T-helper 1 cell treated with Interleukin-12 subunit alpha and Interleukin-12 subunit beta and Interleukin-4 antibody, amounts not matched to agents 30 ng/mL and 1 ng/mL, for 36 hours (primary cell): ENCODE measurements around the gene LRRC15. TPM values are rescaled to one million over a fixed set of nuclear protein-coding genes. Genes with fewer than 3 reads are reported as not detected.

Experiments
- intact Hi-C: fragments of 100-400 bp; cut with micrococcal nuclease; formaldehyde crosslinking; loops from one replicate; pipeline ENCODE4 v1.15.1; 2024
- total RNA-seq: library from RNA; stranded (reverse); gene quantifications from 2 replicates; pipeline ENCODE4 v1.2.3, GENCODE V29; 2022

LRRC15 gene
- total RNA-seq: not detected in 2 replicates

DNA sequence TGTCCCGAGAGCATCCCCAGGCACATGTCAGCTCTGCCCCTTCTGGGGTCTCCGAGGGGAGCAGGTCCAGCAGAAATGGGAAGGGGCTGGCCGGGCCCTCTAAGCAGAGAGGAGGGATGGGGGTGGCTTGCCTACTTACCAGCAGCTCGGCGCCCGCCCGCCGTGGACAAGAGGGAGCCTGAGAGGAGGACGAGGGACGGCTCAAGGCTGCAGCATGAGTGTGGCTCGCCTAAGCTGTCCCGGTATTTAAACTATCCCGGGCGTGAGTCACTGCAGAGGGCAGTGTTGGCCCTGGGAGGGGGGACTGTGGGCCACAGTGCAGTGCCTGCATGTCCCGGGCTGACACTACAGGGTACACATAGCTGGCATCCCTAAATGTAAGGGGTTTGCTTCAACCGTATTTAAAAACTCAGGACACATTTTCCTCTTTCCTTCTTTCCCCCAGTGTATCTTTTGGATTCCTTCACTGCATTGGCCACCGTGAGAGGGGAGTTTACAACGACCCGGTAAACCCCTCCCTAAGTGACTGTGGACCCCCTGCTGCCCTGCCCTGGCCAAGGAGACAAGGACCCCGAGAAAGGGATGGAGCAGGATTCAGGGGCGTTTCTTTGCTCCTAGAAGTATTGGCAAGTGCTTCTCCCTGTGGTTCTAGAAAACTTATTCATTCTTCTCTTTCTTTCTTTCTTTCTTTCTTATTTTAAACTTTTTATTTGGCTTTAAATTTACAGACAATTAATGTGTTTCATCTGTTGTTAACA lies at the start of gene LRRC15:
TSS of gene LRRC15 (minus strand) at position 222 of the 758 bp plus-strand sequence. CDS start 8,700 bp downstream, outside the sequence.
- intact Hi-C loops: no loop called here

GRCh38 chr3:194418671-194419070 lies 49.1 kb upstream of the LRRC15 start:
- intact Hi-C loops: no loop called here

DNA sequence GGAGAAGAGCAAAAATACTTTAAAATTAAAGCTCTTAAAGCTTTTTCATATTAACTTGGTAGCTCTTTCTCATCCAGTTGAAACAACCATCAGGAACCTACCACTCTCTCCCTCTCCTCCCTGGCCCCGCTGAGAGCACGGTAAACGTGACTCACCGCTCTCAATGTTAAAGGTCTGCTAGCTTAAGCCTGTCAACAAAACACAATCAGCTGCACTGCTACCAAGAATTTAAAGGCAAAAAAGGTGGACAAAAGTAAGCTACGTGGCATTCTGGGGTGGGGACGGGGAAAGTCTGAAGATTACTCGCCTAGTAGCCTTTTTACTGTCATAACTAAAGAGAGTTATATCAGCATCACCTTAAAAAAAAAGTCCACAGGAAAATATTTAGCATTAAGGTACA lies 37.9 kb upstream of the LRRC15 start:
- intact Hi-C loops: no loop called here

DNA sequence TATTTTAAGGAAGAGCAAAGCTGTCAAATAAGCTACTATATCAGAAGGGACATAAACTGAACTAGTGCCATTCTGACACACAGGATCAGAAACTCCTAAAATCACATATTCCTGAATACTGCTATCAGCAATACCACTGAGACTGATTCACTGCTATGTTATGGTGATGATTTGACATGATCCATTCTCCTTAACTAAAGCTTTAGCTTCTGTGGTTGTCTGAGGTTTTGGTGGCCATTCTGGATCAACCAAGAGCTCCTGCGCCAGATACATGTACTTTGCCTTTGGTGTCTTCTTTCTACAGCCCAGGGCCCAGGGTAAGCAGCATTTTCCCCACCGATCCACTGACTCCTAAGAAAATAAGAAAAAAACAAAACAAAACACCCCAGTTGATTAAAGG lies 36.2 kb upstream of the LRRC15 start:
- intact Hi-C loops: loop anchor here (2.0 kb wide), 1 partner anchor 81 kb away; the partner anchor contains the start of gene ATP13A3

GRCh38 chr3:194404365-194405140 lies 35.0 kb upstream of the LRRC15 start:
- intact Hi-C loops: loop anchor here (1.0 to 5.0 kb wide), 7 partner anchors 8 to 1937 kb away; partner anchors contain the start of gene ATP13A3

DNA sequence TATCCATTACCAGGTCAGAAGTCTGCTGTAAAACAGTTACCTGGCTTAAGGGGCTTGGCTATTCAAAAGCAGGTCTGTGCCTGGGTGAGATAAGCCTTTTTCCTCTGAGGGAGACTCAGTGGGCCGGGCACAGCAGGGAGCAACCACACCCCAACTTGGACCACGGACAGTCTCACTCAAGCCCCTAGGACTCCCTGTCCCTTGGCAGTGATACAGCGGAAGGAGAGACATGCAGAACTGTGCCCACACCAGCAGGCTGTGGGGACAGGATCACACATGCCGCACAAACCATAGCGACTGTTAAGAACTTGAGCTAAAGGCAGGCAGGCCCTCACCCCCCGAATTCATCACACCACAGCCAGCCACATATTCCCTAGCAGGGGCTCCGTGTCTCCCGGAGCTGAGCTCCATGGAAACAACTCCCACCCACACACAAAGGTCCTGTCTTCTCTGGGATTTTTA lies 32.4 kb upstream of the LRRC15 start:
- intact Hi-C loops: loop anchor here (5.0 kb wide), 1 partner anchor 735 kb away; no protein-coding TSS in a partner anchor

- intact Hi-C loops: loop anchor here (5.0 kb wide), 1 partner anchor 734 kb away; no protein-coding TSS in a partner anchor
These were observed 31.8 kb upstream of the LRRC15 start for GRCh38 chr3:194401346-194401745.

DNA sequence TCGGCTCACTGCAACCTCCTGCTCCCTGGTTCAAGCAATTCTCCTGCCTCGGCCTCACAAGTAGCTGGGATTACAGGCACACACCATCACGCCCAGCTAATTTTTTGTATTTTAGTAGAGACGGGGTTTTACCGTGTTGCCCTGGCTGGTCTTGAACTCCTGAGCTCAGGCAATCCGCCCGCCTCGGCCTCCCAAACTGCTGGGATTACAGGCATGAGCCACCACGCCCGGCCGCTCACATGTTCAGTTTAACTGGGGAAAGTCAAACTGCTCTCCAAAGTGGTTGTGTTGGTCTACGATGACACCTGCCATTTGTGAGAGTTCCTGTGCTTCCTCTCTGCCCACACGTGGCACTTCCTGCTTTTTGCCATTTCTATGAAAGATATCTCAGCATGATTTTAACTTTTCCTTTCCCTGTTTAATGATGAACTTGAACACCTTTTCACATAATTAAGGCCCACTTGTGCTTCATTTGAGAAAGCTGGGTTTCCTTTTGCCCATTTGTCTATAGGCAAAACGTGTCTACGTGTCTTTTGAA lies 30.4 kb upstream of the LRRC15 start:
- intact Hi-C loops: loop anchor here (2.0 to 5.0 kb wide), 4 partner anchors 252 to 807 kb away; partner anchors contain the start of gene OPA1

DNA sequence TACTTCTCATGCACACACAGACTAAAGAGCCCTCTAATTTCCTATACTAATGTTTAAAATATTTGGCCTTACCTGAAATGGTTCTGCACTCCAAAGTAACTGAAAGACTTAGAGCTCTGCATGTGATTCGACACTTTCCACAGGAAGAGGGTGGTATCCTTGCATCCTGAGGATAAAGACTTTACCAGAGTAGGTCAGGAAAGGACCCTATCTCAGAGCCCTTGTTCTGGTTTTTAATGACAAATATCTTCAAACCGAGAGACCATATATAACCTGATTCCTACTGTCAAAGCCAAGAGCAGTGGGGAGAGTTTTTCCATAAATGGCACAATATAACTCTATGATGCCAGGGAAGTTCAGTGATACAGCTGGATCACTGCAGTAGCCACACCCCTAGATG lies 29.6 kb upstream of the LRRC15 start, which contains the start of gene GP5:
TSS of gene GP5 (minus strand) at position 101 of the 400 bp plus-strand sequence. CDS start 984 bp downstream, outside the sequence.
- intact Hi-C loops: loop anchor here (2.0 to 5.0 kb wide), 3 partner anchors 253 to 806 kb away; partner anchors contain the start of gene OPA1

DNA sequence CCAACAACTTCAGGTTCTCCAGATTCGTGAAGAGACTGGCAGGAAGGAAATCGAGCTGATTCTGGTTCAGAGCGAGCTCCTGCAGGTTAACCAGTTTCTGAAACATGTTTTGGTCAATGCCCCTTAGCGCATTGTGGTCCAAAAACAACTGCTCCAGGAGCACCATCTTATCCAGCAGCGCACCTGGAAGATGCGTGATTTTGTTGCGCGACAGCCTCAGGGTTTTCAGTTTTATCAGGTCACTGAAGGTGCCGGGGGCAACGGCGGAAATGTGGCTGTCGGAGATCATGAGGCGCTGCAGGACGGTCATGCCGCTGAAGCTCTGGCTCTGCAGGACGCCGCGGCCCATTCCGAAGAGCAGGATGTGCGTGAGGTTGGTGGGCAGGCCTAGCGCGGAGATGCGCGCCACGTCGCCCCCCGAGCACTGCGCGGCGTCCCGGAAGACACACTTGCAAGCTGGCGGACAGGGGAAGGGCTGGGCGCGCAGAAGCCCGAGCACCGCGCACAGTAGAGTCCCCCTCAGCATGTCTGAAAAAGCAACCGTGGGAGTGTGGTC lies 28.3 kb upstream of the LRRC15 start:
- intact Hi-C loops: loop anchor here (1.0 to 5.0 kb wide), 7 partner anchors 65 to 805 kb away; partner anchors contain the start of genes ATP13A3 and OPA1

GRCh38 chr3:194396859-194397756 lies 27.6 kb upstream of the LRRC15 start:
- intact Hi-C loops: loop anchor here (1.0 to 5.0 kb wide), 8 partner anchors 7 to 615 kb away; partner anchors contain the start of gene ATP13A3

DNA sequence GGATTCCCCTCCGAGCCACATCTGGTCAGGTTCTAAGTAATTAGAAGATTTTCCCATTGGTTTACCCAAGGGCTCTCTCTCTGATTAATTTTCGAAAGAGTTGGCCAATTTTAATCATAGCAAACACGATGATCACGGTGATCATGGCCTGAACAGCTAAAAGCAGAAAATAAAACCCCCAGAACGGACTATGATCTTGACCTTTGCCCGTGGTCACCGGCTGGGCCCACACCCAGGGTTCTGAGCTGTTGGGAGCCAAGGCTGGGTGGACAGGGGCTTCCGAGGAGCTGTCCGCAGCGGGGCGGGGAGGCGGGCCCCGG lies 27.0 kb upstream of the LRRC15 start:
- intact Hi-C loops: loop anchor here (1.0 to 5.0 kb wide), 7 partner anchors 8 to 614 kb away; partner anchors contain the start of gene ATP13A3

DNA sequence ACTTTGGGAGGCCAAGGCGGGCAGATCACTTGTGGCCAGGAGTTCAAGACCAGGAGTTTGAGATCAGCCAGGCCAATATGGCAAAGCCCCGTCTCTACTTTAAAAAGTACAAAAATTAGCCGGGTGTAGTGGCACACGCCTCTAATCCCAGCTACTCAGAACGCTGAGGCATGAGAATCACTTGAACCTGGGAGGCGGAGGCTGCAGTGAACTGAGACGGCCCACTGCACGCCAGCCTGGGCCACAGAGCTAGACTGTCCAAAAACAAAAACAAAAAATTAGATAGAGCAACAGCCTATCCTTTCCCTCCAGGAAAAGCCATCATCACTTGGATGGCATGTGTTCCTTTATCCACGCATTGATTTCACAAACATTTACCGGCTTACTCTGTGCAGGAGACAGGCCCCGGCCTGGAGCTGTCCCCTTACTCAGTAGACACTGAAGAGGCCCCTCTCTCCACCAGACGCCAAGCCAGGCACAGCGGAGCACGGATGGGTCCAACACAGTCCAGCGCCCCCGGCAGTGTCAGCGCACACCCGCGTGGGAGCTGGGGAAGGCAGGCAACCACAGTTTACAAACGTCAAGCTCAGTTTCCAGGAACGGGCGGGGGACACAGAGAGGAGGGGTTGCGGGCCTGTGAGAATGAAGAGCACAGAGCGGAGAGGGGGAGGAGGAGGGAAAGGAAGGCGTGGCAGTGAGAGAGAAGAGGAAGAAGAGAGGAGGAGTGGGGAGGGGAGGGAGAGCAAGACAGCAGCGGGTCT lies 26.4 kb upstream of the LRRC15 start:
- intact Hi-C loops: loop anchor here (1.0 to 5.0 kb wide), 7 partner anchors 8 to 614 kb away; partner anchors contain the start of gene ATP13A3

DNA sequence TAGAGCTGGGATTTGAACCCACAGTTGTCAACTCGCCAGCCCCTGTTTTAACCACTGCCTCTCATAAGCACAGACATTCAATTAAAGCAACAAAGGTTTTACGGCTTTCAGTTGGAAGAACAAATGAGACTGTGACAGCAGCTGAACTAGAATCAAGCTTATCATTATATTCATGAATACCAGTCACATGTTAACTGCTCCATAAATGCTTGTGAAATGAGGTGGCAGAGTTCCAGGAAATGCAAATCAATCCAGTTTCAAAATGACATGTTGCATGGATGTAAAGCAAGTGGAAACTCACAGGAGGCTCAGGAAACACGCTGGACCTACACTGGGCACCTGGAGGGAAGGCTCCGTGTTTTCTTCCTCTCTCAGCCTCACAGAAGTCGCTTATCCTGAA lies 25.7 kb upstream of the LRRC15 start:
- intact Hi-C loops: loop anchor here (5.0 kb wide), 2 partner anchors 257 to 613 kb away; no protein-coding TSS in a partner anchor

GRCh38 chr3:194392576-194392975 lies 23.0 kb upstream of the LRRC15 start:
- intact Hi-C loops: no loop called here

DNA sequence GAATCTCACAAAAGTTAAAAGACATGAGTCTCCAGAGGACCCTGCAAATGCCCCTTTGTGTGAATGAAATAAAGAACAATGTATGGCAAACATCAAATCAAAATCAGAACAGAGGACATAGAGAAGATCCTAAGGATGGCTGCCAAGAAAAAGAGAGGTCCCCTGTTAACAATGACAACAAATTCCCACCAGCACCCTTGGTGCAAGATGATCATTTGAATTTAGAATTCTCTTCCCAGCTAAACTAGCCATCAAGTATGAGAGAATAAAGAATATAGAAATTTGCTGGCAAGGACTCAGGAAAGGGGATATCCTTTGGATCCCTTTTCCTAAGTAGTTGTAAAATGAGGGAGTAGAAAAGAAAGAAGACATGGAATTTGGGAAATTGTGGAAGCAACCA lies 21.3 kb upstream of the LRRC15 start:
- intact Hi-C loops: no loop called here

DNA sequence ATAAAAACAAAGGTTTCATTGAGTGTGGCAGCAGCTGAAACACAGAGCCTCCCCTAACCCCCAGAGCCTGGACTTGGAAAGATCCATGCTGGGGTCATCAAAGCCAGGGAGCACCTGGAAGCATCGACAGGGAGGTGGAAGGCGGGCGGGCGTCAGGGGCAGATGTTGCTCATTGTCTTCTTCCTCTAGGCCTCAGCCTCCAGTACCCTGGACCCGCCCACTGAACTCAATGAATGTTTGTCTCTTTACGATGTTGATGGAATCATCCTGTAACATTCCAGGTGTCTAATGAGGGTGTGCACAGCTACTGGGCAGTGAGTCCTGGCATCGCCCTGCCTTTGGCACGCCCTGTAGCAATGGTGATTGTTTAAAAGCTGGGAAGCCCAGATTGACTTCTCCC lies 19.7 kb upstream of the LRRC15 start:
- intact Hi-C loops: no loop called here

- intact Hi-C loops: no loop called here
These were observed 18.4 kb upstream of the LRRC15 start for GRCh38 chr3:194387926-194388418.

GRCh38 chr3:194387276-194387675 lies 17.7 kb upstream of the LRRC15 start:
- intact Hi-C loops: no loop called here
